ENCODE results near the gene ISG15.
"Not testable (repeated sequence)": the region's sequence is repeated elsewhere in the genome, so short reads cannot be mapped to it uniquely, and the experiment has no call there.

ISG15 gene

DNA sequence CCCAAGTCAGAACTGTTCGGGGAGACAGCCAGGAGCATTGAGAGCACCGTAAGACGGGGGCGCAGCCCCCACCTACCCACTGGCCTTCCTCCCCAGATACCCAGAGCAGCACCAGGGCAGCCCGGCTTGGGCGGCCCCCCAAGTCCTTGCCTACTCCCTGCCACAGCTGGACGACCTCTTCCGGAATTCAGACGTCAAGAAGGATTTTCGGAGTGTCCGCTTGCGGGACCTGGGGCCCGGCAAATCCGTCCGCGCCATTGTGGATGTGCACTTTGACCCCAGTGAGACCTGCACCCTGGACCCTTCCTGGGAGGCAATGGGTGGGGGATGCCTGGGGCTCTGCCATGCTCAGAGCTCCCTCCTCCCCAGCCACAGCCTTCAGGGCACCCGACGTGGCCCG lies 34.1 kb downstream of the ISG15 start:
- DNase-seq = no peak

DNA sequence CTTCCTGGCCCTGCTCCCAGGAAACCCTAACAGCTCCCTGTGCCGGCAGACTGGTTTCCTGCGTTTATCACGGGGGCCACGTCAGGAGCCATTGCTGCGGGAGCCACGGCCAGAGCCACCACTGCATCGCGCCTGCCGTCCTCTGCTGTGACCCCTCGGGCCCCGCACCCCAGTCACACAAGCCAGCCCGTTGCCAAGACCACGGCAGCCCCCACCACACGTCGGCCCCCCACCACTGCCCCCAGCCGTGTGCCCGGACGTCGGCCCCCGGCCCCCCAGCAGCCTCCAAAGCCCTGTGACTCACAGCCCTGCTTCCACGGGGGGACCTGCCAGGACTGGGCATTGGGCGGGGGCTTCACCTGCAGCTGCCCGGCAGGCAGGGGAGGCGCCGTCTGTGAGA lies 34.7 kb downstream of the ISG15 start:
- DNase-seq = no peak

- no peak for DNase-seq
Measured at GRCh38 chr1:1048765-1049164, 35.5 kb downstream of the ISG15 start.

DNA sequence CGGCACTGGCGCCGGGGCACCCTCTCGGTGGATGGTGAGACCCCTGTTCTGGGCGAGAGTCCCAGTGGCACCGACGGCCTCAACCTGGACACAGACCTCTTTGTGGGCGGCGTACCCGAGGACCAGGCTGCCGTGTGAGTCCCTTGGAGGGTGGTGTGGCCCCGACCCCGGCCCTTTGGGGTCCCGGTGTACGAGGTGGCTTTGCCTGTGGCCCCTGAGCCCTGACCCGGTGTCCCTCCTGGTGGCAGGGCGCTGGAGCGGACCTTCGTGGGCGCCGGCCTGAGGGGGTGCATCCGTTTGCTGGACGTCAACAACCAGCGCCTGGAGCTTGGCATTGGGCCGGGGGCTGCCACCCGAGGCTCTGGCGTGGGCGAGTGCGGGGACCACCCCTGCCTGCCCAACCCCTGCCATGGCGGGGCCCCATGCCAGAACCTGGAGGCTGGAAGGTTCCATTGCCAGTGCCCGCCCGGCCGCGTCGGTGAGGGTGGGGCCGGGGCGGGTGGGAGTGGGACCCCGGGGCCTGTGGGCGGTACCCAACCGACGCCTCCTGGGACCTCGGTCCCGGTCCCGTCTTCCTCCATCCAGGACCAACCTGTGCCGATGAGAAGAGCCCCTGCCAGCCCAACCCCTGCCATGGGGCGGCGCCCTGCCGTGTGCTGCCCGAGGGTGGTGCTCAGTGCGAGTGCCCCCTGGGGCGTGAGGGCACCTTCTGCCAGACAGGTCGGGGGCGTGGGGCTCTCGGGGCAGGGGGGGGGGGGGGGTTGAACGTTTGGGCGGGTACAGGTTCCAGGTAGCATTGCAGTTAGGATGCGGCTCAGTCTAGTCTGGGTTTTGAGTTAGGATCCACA lies 36.2 kb downstream of the ISG15 start:
- DNase-seq = no peak

DNA sequence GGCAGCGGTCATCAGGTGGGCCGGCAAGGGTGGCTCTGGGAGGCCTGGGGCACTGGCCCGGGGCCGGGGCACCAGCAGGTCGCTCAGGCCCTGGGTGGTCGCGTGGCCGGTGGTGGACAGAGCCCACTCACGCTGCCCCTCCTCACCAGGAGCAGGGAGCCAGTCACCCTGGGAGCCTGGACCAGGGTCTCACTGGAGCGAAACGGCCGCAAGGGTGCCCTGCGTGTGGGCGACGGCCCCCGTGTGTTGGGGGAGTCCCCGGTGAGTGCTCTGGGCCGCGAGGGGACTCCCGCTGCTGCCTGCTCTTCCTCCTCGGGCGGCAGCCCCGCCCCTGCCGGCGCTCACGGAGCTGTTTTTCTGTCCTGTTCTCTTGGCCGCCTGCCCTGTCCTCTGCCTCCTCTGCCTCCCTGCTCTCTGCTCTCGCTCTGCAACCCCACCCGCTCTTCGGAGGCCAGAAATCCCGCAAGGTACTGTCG lies 37.3 kb downstream of the ISG15 start:
- no peak for DNase-seq

GRCh38 chr1:1051127-1051810 lies 38.0 kb downstream of the ISG15 start:
- DNase-seq = no peak

- DNase-seq = no peak
Measured at GRCh38 chr1:1052003-1052840, 38.9 kb downstream of the ISG15 start.

DNA sequence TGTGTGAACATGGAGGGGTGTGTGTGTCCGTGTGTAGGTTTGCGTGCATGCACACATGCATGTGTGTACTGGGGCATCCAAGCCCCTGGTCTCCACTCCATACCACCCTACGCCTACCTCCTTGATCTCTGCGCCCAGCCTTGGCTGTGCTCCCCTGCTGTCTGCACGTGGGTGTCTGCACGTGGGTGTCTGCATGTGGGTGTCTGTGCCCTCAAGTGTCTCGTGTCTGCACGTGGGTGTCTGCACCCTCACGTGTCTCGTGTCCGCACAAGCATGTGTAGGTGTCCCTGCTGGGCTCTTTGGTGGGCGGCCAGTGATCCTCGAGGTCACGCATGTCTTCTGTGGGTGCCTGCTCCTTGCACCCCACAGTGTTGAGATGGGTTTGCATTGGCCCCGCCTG lies 39.7 kb downstream of the ISG15 start:
- DNase-seq = no peak

GRCh38 chr1:1053682-1054081 lies 40.4 kb downstream of the ISG15 start:
- no peak for DNase-seq

GRCh38 chr1:1054099-1054700 lies 40.9 kb downstream of the ISG15 start:
- DNase-seq = no peak

DNA sequence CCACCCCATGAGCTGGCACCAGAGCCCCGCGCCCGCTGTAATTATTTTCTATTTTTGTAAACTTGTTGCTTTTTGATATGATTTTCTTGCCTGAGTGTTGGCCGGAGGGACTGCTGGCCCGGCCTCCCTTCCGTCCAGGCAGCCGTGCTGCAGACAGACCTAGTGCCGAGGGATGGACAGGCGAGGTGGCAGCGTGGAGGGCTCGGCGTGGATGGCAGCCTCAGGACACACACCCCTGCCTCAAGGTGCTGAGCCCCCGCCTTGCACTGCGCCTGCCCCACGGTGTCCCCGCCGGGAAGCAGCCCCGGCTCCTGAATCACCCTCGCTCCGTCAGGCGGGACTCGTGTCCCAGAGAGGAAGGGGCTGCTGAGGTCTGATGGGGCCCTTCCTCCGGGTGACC lies 41.7 kb downstream of the ISG15 start:
- DNase-seq = no peak

GRCh38 chr1:1055841-1056736 lies 42.8 kb downstream of the ISG15 start:
- DNase-seq = no peak

DNA sequence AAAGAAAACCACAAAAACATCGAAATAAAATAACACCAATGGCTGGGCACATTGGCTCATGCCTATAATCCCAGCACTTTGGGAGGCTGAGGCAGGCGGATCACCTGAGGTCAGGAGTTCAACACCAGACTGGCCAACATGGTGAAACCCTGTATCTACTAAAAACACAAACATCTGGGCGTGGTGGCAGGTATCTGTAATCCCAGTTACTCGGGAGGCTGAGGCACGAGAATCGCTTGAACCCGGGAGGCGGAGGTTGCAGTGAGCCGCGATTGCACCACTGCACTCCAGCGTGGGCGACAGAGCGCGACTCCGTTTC lies 44.4 kb downstream of the ISG15 start:
- DNase-seq = not testable (repeated sequence)

- DNase-seq = no peak
Measured at GRCh38 chr1:1058088-1058905, 45.0 kb downstream of the ISG15 start.

DNA sequence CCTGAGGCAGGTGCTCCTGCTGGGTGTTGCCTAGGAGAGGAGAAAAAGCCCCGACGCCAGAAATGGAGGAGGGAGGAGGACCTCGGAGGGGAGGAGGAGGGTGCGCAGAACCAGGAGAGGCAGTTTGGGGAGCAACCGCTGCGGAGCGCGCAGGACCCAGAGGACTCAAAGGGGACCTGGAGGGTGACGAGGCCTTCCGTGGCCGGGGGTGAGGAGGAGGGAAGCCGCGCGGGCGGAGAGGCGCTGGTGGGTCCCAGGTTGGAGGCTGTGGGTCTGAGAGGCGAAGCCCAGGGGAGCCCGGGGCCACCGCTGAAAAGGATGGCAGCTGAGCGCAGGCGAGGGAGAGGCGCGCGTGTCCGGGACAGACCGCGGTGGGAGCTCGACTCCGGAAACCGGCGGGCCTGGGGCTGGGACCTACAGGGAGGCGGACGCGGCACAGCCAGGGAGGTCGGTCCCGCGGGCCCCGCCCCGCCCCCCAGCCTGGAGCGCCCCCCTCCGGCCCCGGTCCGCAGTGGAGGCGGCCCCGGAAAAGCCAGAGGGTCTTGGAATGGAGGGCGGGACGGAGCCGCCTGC lies 45.7 kb downstream of the ISG15 start:
- no peak for DNase-seq

- DNase-seq = no peak
Measured at GRCh38 chr1:1059494-1060280, 46.4 kb downstream of the ISG15 start.

DNA sequence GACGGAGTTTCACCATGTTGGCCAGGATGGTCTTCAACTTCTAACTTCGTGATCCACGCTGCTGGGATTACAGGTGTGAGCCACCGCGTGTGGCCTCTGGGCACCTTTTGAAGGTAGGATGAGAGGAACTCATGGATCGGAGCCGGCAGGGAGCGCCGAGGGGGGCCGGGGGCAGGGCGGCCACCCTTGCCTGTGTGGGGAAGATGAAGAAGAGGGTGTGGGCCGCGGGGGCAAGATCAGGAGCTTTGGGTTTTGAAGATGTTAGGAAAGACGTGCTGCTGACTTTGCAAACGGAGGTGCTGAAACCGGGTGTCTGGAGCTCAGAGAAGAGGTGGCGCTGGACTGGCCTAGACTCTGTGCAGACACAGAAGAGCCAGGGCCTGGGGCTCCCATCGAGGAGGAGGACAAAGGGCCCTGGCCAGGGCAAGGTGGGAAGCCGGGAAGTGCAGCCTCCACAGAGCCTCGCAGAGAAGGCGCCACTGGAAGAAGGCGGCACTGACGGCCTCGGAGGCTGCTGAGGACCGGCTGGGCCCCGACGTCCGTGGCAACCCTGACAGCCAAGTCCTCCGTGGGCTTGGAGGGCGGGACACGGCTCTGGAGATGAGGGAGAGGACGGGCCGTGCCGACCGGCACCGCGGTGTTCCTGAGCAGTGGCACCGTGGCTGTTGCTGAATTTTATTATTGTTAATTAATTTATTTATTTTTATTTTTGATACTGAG lies 47.1 kb downstream of the ISG15 start:
- no peak for DNase-seq

DNA sequence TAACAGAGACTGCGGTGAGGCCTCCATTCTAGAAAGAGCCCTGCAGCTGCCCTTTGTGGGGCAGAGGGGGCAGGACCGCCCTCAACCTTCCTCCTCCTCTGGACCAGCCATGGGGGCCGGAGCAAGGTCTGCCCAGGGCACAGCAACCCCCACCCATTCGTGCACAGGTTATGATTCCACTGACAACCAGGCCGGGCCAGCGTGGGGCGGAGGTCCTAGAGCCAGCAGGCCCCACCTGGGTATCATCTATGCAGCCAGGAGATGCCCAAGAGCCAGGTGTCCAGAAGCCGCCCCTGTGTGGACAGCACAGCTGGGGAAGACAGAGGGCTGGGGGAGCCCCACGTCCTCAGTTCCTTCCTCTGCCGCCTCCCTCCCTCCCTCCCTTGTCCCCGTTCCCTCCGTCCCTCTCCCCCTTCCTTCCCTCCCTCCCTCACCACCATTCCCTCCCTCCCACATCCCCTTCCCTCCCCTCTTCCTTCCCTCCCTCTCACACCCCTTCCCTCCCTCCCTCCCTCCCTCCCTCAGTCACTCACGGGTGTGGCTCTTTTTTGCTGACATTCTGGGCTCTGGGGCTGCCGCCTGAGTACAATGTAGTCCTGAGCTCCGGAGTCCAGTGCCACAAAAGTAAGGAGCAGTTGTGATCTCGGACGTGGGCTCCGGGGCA lies 48.5 kb downstream of the ISG15 start:
- no peak for DNase-seq

All from cerebellar nuclear complex (tissue), 1 donor.